H1 (cell line): Measurements from ENCODE around the gene ECEL1. TPM values are rescaled to one million over a fixed set of nuclear protein-coding genes. Genes with fewer than 3 reads are reported as not detected.

Source experiments
- BCL11A ChIP-seq, 2 experiments: IDR thresholded peaks; one replicate each; pipeline ENCODE4 v1.6.1; 2011; ENCODE audit warnings: low read depth in 2 of 2, low read length in 2 of 2, mild to moderate bottlenecking in 2 of 2
- SP4 ChIP-seq: IDR thresholded peaks from 2 replicates; pipeline ENCODE4 v1.6.1; 2012; ENCODE audit warnings: low read length, inconsistent platforms
- SRF ChIP-seq: IDR thresholded peaks from 2 replicates; pipeline ENCODE4 v1.6.1; 2011; ENCODE audit warnings: mild to moderate bottlenecking, low read depth, low read length, moderate library complexity
- SUZ12 ChIP-seq: fragments of 200-600 bp; sonication (generic); IDR thresholded peaks from 2 replicates; pipeline ENCODE4 v1.6.1; 2012; ENCODE audit warnings: mild to moderate bottlenecking, inconsistent platforms, low read length, moderate library complexity, mixed read lengths
- TAF1 ChIP-seq: IDR thresholded peaks from 2 replicates; pipeline ENCODE4 v1.6.1; 2011; ENCODE audit warnings: mild to moderate bottlenecking, low read depth, low read length
- polyA plus RNA-seq, 7 experiments: library from polyadenylated mRNA; depleted of rRNA in 3 of 7; stranded (reverse) in 5 of 7; unstranded in 2 of 7; fragments of >200 nt in 5 of 7; fragments of 200-250 nt in 2 of 7; gene quantifications; 1 replicate in 5 of 7; 2 replicates in 1 of 7; 4 replicates in 1 of 7; pipeline versions ENCODE4 v1.2.1 to v1.2.3, GENCODE V29; 2011 to 2013; ENCODE audit warnings: missing spikeins in 2 of 7, mixed read lengths in 2 of 7
- total RNA-seq: library from RNA; stranded (reverse); fragmentation: NEBNext Ultra II Directional; extraction: Animal tissue kit (Norgen Biotek cat#: 25700); gene quantifications from 2 replicates; pipeline ENCODE4 v1.2.1, GENCODE V29; 2021
- TF ChIP-seq, protein P1 (sequence below): fragments of 300-600 bp; sonication (generic); IDR thresholded peaks from 2 replicates; pipeline ENCODE4 v1.7.1; 2012; ENCODE audit warnings: low read length, moderate library complexity, mild to moderate bottlenecking, inconsistent platforms; ENCODE audit not compliant: insufficient replicate concordance

The ECEL1 gene
- total and polyA plus RNA-seq, 2 of the 8 experiments (the other 6 are each of a cell fraction or from before 2014, with no cell fraction given): 7.7 to 20.2 TPM

DNA sequence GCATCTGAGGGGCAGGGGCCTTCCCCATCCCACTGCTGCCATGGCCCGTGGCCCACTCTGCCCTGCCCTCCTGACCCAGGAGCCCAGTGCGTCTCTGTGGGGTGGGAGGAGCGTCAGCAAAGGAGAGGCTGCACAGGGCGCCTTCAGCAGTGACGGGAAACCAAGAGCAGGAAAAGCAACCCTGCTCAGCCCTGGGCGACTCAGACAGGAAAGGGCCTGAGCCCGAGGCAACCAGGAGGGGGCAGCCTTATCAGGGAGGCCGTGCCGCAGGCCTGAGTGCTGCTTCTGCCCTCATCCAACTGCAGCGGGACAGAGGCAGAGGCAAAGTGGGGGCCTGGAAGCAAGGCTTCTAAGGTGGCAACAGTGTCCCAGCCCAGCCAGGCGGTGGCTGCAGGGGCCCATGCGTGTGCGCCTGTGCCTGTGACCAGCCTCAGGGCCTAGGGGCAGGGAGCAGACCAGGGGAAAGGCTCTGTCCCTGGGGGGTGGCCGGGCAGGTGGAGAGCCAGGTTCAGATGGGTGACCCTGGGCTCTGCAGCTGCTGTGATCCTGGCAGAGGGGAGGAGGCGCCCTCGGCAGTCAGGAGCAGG lies 54.9 kb downstream of the ECEL1 start (continued):
- TF ChIP-seq, protein P1, sequence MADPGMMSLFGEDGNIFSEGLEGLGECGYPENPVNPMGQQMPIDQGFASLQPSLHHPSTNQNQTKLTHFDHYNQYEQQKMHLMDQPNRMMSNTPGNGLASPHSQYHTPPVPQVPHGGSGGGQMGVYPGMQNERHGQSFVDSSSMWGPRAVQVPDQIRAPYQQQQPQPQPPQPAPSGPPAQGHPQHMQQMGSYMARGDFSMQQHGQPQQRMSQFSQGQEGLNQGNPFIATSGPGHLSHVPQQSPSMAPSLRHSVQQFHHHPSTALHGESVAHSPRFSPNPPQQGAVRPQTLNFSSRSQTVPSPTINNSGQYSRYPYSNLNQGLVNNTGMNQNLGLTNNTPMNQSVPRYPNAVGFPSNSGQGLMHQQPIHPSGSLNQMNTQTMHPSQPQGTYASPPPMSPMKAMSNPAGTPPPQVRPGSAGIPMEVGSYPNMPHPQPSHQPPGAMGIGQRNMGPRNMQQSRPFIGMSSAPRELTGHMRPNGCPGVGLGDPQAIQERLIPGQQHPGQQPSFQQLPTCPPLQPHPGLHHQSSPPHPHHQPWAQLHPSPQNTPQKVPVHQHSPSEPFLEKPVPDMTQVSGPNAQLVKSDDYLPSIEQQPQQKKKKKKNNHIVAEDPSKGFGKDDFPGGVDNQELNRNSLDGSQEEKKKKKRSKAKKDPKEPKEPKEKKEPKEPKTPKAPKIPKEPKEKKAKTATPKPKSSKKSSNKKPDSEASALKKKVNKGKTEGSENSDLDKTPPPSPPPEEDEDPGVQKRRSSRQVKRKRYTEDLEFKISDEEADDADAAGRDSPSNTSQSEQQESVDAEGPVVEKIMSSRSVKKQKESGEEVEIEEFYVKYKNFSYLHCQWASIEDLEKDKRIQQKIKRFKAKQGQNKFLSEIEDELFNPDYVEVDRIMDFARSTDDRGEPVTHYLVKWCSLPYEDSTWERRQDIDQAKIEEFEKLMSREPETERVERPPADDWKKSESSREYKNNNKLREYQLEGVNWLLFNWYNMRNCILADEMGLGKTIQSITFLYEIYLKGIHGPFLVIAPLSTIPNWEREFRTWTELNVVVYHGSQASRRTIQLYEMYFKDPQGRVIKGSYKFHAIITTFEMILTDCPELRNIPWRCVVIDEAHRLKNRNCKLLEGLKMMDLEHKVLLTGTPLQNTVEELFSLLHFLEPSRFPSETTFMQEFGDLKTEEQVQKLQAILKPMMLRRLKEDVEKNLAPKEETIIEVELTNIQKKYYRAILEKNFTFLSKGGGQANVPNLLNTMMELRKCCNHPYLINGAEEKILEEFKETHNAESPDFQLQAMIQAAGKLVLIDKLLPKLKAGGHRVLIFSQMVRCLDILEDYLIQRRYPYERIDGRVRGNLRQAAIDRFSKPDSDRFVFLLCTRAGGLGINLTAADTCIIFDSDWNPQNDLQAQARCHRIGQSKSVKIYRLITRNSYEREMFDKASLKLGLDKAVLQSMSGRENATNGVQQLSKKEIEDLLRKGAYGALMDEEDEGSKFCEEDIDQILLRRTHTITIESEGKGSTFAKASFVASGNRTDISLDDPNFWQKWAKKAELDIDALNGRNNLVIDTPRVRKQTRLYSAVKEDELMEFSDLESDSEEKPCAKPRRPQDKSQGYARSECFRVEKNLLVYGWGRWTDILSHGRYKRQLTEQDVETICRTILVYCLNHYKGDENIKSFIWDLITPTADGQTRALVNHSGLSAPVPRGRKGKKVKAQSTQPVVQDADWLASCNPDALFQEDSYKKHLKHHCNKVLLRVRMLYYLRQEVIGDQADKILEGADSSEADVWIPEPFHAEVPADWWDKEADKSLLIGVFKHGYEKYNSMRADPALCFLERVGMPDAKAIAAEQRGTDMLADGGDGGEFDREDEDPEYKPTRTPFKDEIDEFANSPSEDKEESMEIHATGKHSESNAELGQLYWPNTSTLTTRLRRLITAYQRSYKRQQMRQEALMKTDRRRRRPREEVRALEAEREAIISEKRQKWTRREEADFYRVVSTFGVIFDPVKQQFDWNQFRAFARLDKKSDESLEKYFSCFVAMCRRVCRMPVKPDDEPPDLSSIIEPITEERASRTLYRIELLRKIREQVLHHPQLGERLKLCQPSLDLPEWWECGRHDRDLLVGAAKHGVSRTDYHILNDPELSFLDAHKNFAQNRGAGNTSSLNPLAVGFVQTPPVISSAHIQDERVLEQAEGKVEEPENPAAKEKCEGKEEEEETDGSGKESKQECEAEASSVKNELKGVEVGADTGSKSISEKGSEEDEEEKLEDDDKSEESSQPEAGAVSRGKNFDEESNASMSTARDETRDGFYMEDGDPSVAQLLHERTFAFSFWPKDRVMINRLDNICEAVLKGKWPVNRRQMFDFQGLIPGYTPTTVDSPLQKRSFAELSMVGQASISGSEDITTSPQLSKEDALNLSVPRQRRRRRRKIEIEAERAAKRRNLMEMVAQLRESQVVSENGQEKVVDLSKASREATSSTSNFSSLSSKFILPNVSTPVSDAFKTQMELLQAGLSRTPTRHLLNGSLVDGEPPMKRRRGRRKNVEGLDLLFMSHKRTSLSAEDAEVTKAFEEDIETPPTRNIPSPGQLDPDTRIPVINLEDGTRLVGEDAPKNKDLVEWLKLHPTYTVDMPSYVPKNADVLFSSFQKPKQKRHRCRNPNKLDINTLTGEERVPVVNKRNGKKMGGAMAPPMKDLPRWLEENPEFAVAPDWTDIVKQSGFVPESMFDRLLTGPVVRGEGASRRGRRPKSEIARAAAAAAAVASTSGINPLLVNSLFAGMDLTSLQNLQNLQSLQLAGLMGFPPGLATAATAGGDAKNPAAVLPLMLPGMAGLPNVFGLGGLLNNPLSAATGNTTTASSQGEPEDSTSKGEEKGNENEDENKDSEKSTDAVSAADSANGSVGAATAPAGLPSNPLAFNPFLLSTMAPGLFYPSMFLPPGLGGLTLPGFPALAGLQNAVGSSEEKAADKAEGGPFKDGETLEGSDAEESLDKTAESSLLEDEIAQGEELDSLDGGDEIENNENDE: no peak
- TF ChIP-seq SP4 (no peak), SRF (no peak), TAF1 (no peak), BCL11A (IDR thresholded peaks at IDR 0.05; ENCODE audit: low read depth in 2 of 2, low read length in 2 of 2) (no peak), SUZ12 (no peak)
